ENCODE results near the gene CCND3.
"Not testable (repeated sequence)": the region's sequence is repeated elsewhere in the genome, so short reads cannot be mapped to it uniquely, and the experiment has no call there.

The CCND3 gene

GRCh38 chr6:41947581-41948220 is 6.1 kb upstream of the CCND3 start:
- DNase-seq: no peak

DNA sequence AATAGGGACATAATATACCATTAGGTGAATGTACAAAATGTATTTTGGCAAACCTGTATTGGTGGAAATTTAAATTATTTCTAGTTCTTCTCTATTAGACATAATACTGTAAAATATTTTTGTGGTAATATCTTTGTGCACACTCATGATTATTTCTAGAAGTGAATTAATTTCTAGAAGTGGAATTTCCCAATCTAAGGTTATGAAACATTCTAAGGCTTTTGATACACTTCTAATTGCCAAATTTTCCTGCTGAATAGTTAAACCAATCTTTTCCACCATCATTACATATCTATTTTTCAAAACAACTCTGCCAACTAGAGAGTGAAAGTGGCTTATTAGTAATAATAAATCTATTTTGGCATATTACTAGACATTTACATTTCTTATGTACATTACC is 1.8 kb upstream of the CCND3 start:
- no peak for DNase-seq

DNA sequence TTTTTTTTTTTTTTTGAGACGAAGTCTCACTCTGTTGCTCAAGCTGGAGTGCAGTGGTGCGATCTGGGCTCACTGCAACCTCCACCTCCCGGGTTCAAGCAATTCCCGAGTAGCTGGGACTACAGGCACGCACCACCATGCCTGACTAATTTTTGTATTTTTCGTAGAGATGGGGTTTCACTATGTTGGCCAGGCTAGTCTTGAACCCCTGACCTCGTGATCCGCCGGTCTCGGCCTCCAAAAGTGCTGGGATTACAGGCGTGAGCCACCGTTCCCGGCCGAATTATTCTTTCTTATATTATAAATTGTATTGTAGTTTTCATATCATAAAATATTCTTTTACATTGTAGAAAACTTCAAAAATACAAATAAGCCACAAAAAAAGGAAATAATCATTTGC is 1.3 kb upstream of the CCND3 start:
- DNase-seq: not testable (repeated sequence)

GRCh38 chr6:41942067-41942851 is 651 bp upstream of the CCND3 start:
- no peak for DNase-seq

DNA sequence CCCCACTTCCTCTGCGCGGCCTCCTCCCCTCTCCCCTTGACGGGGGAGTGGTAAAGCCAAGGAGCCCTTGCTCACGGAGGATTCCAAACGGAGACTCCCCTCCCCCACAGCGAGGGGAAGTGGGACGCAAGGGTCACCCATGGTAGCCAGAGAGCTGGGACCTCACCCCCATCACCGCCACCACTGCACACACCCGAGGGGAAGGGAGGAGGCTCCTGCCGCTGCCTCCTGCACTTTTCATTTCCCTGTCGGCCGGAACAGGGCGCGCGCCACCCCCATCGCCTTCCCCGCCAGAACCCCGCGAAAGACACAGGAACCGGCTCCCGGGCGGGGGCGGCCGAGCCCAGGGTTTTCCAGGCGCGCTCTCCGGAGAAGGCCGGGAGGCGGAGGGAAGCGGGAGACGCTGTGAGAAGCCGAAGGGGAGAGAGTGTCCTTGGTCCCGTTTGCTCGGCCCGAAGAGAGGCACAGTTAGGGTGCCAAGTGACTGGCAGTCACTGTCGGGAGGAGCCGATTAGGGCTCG is 789 bp downstream of the CCND3 start:
- peak; percentile 83 for DNase-seq

GRCh38 chr6:41939848-41940758 is 1.5 kb downstream of the CCND3 start:
- DNase-seq: peak; percentile 78

DNA sequence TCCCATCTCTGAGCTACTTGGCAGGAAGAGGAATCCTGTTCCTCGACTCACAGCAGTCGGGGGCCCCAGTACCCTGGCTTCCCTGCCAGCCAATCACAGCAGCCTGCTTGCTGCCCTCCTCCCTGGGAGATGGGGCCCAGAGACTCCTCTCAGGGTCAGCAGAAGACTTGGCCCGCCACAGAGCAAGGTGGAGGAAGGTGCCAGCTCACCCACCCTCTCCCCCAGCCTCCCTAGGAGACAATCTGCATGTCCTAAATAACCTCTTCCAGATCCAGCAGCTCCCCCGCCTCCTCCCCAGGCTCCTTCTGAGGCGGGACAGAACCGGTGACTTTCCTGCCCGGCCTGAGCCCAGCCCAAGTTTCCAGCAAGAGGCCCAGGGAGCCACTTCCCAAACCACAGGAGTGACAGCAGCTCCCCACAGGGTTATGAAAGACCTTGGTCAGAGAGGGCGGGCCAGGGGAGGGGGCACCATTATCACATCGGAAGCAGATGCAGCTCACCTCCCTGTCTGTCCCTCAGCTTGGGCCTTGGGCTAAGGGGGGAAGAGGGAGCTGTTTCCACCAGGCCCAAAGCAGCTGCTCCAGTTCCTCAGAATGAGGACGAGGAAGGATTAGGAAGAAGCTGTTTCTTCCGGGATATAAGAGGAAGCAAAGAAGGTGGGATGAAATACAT is 2.3 kb downstream of the CCND3 start:
- peak; percentile 96 for DNase-seq

DNA sequence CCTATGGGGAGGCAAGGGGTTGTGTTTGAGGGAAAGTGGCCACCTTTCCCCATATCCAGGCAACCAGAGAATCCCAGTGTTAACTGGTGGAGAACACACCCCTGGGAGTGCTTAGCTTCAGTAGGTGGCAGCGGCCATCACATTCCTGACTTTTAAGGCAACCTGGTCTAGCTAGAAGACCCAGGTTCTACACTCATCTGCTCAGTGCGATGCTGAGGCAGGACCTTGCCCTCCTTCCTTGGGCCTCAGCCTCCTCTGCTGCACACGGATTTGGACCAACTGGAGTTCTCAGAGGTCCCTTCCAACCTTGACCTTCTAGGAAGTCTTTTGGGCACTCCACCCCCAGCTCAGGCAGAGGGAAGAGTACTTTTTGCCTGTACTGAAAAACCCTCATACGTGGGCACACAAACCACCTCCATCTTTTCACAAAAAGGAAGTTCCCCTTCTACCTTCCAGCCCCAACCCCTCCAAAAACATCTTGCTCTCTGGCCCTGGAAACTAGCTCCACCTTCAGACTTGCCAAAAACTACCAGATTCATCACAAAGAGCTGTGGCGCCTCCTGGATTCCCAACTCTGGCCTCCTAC is 2.9 kb downstream of the CCND3 start:
- DNase-seq: no peak

- DNase-seq: peak; percentile 98
These were observed 3.6 kb downstream of the CCND3 start for GRCh38 chr6:41937861-41938574.

GRCh38 chr6:41937472-41937860 is 4.1 kb downstream of the CCND3 start:
- no peak for DNase-seq

DNA sequence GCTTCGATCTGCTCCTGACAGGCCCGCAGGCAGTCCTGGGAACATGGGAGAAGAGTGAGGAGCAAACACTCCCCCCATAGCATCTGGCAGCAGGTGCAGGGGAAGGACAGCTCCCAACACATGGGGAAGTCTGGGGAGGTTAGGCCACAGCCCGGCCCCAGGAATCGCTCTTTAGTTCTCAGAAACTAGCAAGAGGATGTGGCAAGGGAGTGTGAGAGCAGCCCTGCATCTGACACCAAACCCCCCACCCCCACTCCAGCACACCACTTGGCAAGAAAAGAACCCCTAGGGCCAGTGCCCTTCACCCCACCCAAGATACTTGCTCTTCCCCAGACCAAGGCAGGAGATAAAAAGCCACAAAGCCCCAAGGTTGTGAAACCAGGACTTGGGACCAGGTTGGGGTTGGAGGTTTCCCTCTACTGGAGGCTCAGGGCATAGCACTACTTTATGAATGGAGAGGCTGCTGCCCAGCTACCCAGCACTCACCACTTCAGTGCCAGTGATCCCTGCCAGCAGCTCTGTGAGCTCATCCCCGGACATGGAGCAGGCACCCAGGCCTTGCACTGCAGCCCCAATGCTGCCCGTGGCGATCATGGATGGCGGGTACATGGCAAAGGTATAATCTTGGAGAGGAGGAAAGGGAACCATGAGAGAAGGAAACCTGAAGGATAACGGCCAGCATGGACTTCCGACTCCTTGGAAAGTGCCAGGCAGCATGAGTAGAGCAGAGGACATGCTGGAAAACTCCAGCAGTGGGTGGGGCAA is 5.4 kb downstream of the CCND3 start:
- peak; percentile 100 for DNase-seq

DNA sequence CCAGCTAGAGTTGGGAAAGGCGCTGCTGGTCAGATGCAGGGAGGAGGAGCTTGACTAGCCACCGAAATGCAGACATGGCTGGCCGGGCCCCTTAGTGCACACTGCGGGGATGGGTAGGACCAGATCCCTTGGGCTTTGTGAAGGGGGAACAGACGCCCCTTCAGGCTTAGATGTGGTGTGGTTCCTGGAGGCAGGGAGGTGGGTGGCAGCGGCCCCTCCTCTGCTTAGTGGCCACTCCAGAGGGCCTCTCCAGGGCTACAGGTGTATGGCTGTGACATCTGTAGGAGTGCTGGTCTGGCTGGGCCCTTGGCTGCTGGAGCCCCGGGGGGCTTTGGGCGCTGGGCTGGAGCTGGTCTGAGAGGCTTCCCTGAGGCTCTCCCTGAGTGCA is 5.9 kb downstream of the CCND3 start:
- DNase-seq: no peak

DNA sequence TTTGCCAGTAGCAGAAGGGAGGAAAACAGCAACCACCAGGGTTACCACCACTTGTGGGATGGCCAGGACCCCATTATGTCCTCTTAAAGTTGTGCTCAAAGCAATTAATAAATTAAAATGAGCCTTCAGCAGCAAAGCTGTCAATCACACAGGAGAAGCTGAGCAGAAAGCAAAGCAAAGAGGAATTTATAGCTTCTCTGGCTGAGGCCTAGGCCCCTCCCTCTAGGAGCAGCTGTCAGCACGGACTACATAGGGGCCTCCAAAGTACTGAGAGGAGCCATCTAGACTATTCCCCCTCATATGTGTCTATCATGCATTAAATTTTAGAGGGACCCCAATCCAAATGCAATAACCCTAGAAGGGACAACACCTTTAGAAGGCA is 6.4 kb downstream of the CCND3 start:
- peak; percentile 51 for DNase-seq

GRCh38 chr6:41934278-41935192 is 7.1 kb downstream of the CCND3 start:
- peak; percentile 25 for DNase-seq

GRCh38 chr6:41932378-41932777 is 9.2 kb downstream of the CCND3 start:
- DNase-seq: no peak

DNA sequence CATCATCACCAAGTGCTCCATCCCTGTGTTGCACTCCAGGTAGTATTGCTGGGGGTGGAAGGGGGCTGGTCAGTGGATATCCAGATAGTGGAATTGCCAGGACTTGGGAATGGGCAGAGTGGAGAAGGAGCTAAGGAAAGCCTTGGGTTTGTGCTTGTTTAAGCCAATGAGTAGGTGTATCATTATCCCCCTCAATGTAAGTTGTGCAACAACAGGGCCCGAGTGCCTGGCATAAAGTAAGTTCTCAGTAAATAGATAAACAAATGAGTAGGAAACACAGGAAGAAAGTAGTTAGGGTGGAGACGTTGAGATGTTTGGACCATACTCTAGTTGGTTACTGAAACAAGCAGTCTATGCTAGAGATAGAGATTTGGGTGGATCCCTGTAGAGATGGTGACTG is 9.8 kb downstream of the CCND3 start:
- no peak for DNase-seq

DNA sequence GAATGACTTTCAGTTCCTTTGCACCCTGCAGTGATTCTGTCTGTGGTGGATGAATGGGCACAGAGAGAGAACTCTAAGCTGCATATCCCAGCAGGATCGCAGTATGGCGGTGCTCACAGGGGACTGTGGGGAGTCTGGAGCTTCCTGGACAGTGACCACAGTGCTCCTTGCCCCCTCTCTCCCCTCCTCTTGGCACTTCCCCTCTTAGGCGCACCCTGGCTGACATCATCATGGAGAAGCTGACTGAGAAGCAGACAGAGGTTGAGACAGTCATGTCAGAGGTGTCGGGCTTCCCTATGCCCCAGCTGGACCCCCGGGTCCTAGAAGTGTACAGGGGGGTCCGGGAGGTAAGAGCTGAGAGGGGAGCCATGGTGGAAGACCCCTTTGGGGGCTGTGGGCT is 11.7 kb downstream of the CCND3 start:
- DNase-seq: no peak

DNA sequence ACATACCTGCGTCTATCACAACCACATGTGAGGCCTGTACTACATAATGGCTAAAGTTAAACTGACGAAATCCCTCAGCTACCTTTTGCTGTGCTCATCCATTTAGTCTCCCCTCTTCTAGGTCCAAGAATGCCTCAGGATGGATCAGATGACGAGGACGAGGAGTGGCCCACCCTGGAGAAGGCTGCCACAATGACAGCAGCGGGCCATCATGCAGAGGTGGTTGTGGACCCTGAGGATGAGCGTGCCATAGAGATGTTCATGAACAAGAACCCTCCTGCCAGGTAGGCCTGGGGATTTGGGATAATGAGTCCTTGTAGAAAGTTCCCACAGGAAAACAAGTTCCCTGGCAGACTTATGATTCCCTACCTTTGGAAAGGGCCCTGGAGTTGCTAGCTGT is 14.4 kb downstream of the CCND3 start:
- no peak for DNase-seq

GRCh38 chr6:41922154-41922553 is 19.5 kb downstream of the CCND3 start:
- no peak for DNase-seq

DNA sequence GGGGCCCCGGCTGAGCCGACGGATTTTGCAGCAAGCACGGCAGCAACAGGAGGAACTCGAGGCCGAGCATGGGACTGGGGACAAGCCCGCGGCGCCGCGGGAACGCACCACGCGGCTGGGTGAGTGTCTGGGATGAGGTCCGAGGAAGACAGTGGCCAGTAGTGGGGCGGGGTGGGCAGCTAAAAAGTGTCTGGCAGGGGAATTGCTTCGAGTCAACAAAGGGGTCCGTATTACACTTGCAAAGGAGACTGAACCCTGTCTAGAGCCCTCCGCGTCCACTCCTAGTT is 20.0 kb downstream of the CCND3 start:
- peak; percentile 48 for DNase-seq

All from hematopoietic multipotent progenitor cell treated with erythropoietin and hydrocortisone succinate and interleukin-3 and kit ligand, for 4 days (in vitro differentiated cells).